Epithelial cell of proximal tubule (primary cell): ENCODE measurements around the gene MVB12B. TPM values are rescaled to one million over a fixed set of nuclear protein-coding genes. Genes with fewer than 3 reads are reported as not detected.
A peak's percentile ranks its signal among the peaks of the same experiment; 100 is the strongest.

Experiments
- DNase-seq: peaks from one replicate; pipeline ENCODE4 v3.0.0-alpha.2; 2011; ENCODE audit warnings: low read depth
- H3K4me3 ChIP-seq: 2 replicates; pipeline ENCODE4 v1.5.1; 2011; ENCODE audit warnings: low read depth, mild to moderate bottlenecking, low read length
- CTCF ChIP-seq: conservative IDR thresholded peaks from 2 replicates; pipeline ENCODE4 v1.5.1; 2012; ENCODE audit warnings: low read depth, mild to moderate bottlenecking, low read length
- total RNA-seq: library from RNA; depleted of rRNA; stranded (reverse); fragments of >200 nt; gene quantifications from 2 replicates; pipeline ENCODE4 v1.2.3, GENCODE V29; 2015

Gene MVB12B
- total RNA-seq, 1 donor from 2014 or later, result 6.1 TPM

- TF ChIP-seq CTCF, result no peak
- no peak for DNase-seq
These were observed 183.1 kb downstream of the MVB12B start for GRCh38 chr9:126509718-126510117.

GRCh38 chr9:126510564-126510963 is 183.9 kb downstream of the MVB12B start:
- no peak overlapping the region for H3K4me3 ChIP-seq
- no peak for TF ChIP-seq CTCF

More at GRCh38 chr9:126509718-126510117, 183.1 kb downstream of the MVB12B start:
- H3K4me3 ChIP-seq, result no peak overlapping the region

GRCh38 chr9:126511411-126511810 is 184.8 kb downstream of the MVB12B start:
- DNase-seq, result no peak
- H3K4me3 ChIP-seq, result no peak overlapping the region
- no peak for TF ChIP-seq CTCF

More at GRCh38 chr9:126510564-126510963, 183.9 kb downstream of the MVB12B start:
- no peak for DNase-seq

- no peak for TF ChIP-seq CTCF
- DNase-seq, result no peak
- no peak overlapping the region for H3K4me3 ChIP-seq
These were observed 186.8 kb downstream of the MVB12B start for GRCh38 chr9:126513159-126514036.

- TF ChIP-seq CTCF, result peak; percentile 41
- H3K4me3 ChIP-seq, result no peak overlapping the region
- no peak for DNase-seq
These were observed 187.6 kb downstream of the MVB12B start for GRCh38 chr9:126514037-126514821.

GRCh38 chr9:126515001-126515872 is 188.6 kb downstream of the MVB12B start:
- no peak for DNase-seq
- TF ChIP-seq CTCF, result no peak
- H3K4me3 ChIP-seq, result no peak overlapping the region
